Cardiac atrium fibroblast (primary cell): Measurements from ENCODE around the gene FOXN1. TPM values are rescaled to one million over a fixed set of nuclear protein-coding genes. Genes with fewer than 3 reads are reported as not detected.

Source experiments
- total RNA-seq: library from RNA; depleted of rRNA; stranded (reverse); fragments of >200 nt; gene quantifications from 2 replicates; pipeline ENCODE4 v1.2.3, GENCODE V29; 2015

FOXN1 gene
- not detected in 2 replicates for total RNA-seq

DNA sequence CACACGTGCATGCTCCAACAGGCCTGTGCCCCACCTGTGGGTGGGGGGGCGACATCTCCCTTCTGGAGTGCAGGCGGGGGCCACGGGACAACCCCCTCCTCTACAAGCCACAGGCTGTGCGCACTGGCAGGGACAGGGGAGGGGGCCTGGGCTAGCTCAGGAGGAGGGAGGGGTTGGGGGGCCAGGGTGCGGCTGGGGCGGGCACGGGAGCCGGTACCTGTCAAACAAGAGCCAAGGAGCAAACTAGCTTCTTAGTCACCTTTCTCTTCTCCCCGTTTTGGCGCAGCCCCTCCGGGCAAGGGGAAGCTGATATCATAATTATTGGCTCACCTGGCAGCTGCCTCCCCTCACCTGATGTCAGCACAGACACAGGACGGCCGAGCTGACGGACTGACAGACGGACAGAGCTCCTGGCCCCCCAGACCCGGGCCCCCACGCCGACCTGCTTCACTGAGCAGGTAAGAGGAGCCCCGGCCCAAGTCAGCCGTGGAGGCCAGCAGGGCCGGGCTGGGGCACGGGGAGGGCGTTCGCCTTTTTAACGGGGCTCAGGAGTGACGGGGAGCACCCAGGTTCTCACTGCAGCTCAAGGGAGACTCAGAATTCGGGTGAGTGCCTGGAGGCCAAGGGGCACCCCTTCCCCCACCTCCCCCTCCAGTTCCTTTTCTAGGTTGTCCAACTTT, at the start of gene FOXN1:
Gene FOXN1 (plus strand): TSS at position 363 of the 680 bp plus-strand sequence. CDS start 17,622 bp downstream, outside the sequence.

GRCh38 chr17:28473542-28473941, 32.6 kb upstream of the FOXN1 start, which contains the start of gene SLC13A2:
Gene SLC13A2 (plus strand): TSS chr17:28473644. CDS start chr17:28473713, 69 bp downstream.

GRCh38 chr17:28552176-28552999, 46.2 kb downstream of the FOXN1 start, which contains the start of gene UNC119:
Gene UNC119 (minus strand): TSS chr17:28552624. CDS start chr17:28552557, 67 bp downstream.

DNA sequence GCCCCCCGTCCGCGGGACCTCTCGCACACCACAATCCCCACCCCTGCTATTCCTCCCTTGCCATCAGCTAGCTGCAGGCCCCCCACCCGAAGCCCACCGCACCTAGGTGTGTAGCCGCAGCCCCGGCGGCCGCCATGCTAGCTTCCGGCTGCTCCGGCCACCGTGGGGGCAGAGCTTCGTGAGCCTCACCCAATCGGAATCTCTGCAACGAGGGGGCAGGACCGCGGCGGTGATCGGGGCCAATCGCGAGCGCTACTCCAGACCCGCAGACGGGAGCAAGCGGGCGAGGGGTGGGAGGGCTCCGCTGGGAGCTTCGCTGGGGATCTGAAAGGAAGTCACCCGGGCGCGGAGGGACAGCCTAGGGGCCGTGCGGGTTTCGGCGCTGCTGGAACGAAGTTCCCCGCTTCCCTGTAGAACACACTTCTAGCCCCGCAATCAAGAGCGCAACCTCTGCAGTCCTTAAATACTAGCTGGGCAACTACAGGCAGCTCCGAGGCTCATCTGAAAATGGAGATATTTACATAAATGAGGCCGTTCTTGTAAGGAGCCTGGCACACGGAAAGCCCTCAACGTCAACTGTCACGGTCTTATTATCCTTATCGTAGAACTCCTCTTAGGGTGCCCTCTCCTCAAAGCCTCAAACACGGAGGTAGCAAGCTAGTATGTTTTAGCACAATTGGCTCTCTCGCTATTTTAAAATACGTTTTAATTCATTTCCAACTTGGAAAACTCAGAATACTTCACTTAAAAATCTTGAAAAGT, 65.4 kb downstream of the FOXN1 start, which contains the start of gene PIGS:
Gene PIGS (minus strand): TSS at position 164 of the 762 bp plus-strand sequence. CDS start 28 bp downstream, at position 136.

GRCh38 chr17:28576758-28577465, 70.8 kb downstream of the FOXN1 start, which contains the start of gene ALDOC:
Gene ALDOC (minus strand): TSS chr17:28576895. CDS start chr17:28575532, 1,363 bp downstream.

Other genes starting within 250 kb of the FOXN1 start
- 15.0 and 18.5 TPM in 2 replicates for gene TMEM97, start 187.1 kb upstream of the FOXN1 start, total RNA-seq
- 52.5 and 61.9 TPM in 2 replicates for gene IFT20, start 170.9 kb upstream of the FOXN1 start, total RNA-seq
- gene TNFAIP1, start 170.6 kb upstream of the FOXN1 start, total RNA-seq: 35.2 and 42.8 TPM in 2 replicates
- gene POLDIP2, start 148.8 kb upstream of the FOXN1 start, total RNA-seq: 72.9 and 83.3 TPM in 2 replicates
- not detected in 2 replicates for gene SEBOX, start 141.1 kb upstream of the FOXN1 start, total RNA-seq
- gene VTN, start 136.0 kb upstream of the FOXN1 start, total RNA-seq: 8.1 and 52.8 TPM in 2 replicates
- gene SARM1, start 134.7 kb upstream of the FOXN1 start, total RNA-seq: 5.2 and 11.2 TPM in 2 replicates
- 6.3 and 13.4 TPM in 2 replicates for gene SLC46A1, start 100.1 kb upstream of the FOXN1 start, total RNA-seq
- gene SLC13A2, start 32.7 kb upstream of the FOXN1 start, total RNA-seq: not detected in 2 replicates
- 33.5 and 43.7 TPM in 2 replicates for gene UNC119, start 46.3 kb downstream of the FOXN1 start, total RNA-seq
- 82.3 and 154 TPM in 2 replicates for gene PIGS, start 65.2 kb downstream of the FOXN1 start, total RNA-seq
- 213 and 230 TPM in 2 replicates for gene ALDOC, start 70.5 kb downstream of the FOXN1 start, total RNA-seq
- 7.2 and 9.1 TPM in 2 replicates for gene SPAG5, start 92.7 kb downstream of the FOXN1 start, total RNA-seq
- gene RSKR, start 107.8 kb downstream of the FOXN1 start, total RNA-seq: 0.81 and 6.0 TPM in 2 replicates
- 71.1 and 102 TPM in 2 replicates for gene BLTP2, start 138.8 kb downstream of the FOXN1 start, total RNA-seq
- 42.1 and 66.3 TPM in 2 replicates for gene SDF2, start 155.6 kb downstream of the FOXN1 start, total RNA-seq
- 32.0 and 40.7 TPM in 2 replicates for gene SUPT6H, start 155.9 kb downstream of the FOXN1 start, total RNA-seq
- gene PROCA1, start 205.5 kb downstream of the FOXN1 start, total RNA-seq: under 0.01 TPM in 1 of 2 replicates, not detected in the other
- 266 and 343 TPM in 2 replicates for gene RAB34, start 211.5 kb downstream of the FOXN1 start, total RNA-seq
- 623 and 755 TPM in 2 replicates for gene RPL23A, start 213.6 kb downstream of the FOXN1 start, total RNA-seq
- gene TLCD1, start 219.9 kb downstream of the FOXN1 start, total RNA-seq: 8.6 and 20.9 TPM in 2 replicates
- 2.6 and 3.2 TPM in 2 replicates for gene NEK8, start 222.4 kb downstream of the FOXN1 start, total RNA-seq
- gene TRAF4, start 237.7 kb downstream of the FOXN1 start, total RNA-seq: 30.8 and 39.0 TPM in 2 replicates